COLO668 (cell line): Measurements from ENCODE around the gene DPYSL3.
"Not testable (repeated sequence)": the region's sequence is repeated elsewhere in the genome, so short reads cannot be mapped to it uniquely, and the experiment has no call there.

Experiments
- DNase-seq: peaks from one replicate; lab custom pipeline; 2025; ENCODE audit not compliant: unreplicated experiment; lab: John Stamatoyannopoulos, UW

The DPYSL3 gene

GRCh38 chr5:147373328-147373727 lies 136.5 kb downstream of the DPYSL3 start:
- DNase-seq: no peak

GRCh38 chr5:147372191-147372590 lies 137.7 kb downstream of the DPYSL3 start:
- DNase-seq: no peak

- no peak for DNase-seq
Observed at GRCh38 chr5:147371290-147371689, 138.6 kb downstream of the DPYSL3 start.

GRCh38 chr5:147369742-147370374 lies 140.0 kb downstream of the DPYSL3 start:
- DNase-seq: no peak

- not testable (repeated sequence) for DNase-seq
Observed at GRCh38 chr5:147367381-147367780, 142.5 kb downstream of the DPYSL3 start.

- no peak for DNase-seq
Observed at GRCh38 chr5:147361441-147362175, 148.3 kb downstream of the DPYSL3 start.

GRCh38 chr5:147360816-147361215 lies 149.1 kb downstream of the DPYSL3 start:
- no peak for DNase-seq

- DNase-seq: no peak
Observed at GRCh38 chr5:147359581-147359980, 150.3 kb downstream of the DPYSL3 start.

- no peak for DNase-seq
Observed at GRCh38 chr5:147359101-147359500, 150.8 kb downstream of the DPYSL3 start.

GRCh38 chr5:147349241-147349640 lies 160.6 kb downstream of the DPYSL3 start:
- DNase-seq: no peak

- no peak for DNase-seq
Observed at GRCh38 chr5:147348451-147348850, 161.4 kb downstream of the DPYSL3 start.

- DNase-seq: no peak
Observed at GRCh38 chr5:147348046-147348445, 161.8 kb downstream of the DPYSL3 start.

GRCh38 chr5:147346006-147346561 lies 163.8 kb downstream of the DPYSL3 start:
- no peak for DNase-seq

- no peak for DNase-seq
Observed at GRCh38 chr5:147344861-147345260, 165.0 kb downstream of the DPYSL3 start.

- DNase-seq: no peak
Observed at GRCh38 chr5:147341345-147341744, 168.5 kb downstream of the DPYSL3 start.

- no peak for DNase-seq
Observed at GRCh38 chr5:147340941-147341340, 168.9 kb downstream of the DPYSL3 start.
